ENCODE data around the gene LILRB2.
A peak's percentile ranks its signal among the peaks of the same experiment; 100 is the strongest.
"Not testable (repeated sequence)": the region's sequence is repeated elsewhere in the genome, so short reads cannot be mapped to it uniquely, and the experiment has no call there.

The LILRB2 gene

GRCh38 chr19:54271587-54271986, 9.3 kb downstream of the LILRB2 start:
- not testable (repeated sequence) for DNase-seq (ENCODE audit: low read depth)

GRCh38 chr19:54271106-54271505, 9.8 kb downstream of the LILRB2 start:
- DNase-seq (ENCODE audit: low read depth), result no peak

- no peak for DNase-seq (ENCODE audit: low read depth)
These were observed 12.0 kb downstream of the LILRB2 start for GRCh38 chr19:54268936-54269335.

DNA sequence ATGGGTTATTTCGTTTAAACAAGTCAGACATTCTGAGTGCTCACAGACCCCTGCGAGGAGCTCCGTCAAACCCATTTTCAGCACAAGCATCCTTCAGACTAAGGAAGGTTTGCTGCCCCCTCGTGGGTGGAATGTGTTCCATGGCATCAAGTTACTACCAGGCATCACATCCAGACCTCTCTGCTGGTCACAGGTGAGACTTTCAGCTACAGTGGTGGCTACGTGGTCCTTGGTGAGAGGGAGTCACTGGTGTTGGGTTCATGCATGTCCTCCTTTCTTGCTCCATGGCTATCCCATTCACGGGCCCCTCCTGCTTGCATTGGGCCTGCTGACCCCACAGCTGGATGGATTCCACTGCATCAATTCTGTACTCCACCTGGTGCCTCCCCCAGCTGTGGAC, 14.8 kb downstream of the LILRB2 start:
- peak; percentile 61 for DNase-seq (ENCODE audit: low read depth)

DNA sequence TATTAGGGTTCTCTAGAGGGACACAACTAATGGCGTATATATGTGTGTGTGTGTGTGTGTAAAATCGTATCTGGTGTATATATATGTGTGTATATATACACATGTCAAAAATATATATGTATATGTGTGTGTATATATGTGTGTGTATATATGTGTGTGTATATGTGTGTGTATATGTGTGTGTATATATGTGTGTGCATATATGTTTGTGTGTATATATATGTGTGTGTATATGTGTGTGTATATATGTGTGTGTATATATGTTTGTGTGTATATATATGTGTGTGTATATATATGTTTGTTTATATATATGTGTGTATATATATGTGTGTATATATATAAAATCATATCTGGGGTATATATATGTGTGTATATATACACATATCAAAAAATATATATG, 18.4 kb downstream of the LILRB2 start:
- no peak for DNase-seq (ENCODE audit: low read depth)

DNA sequence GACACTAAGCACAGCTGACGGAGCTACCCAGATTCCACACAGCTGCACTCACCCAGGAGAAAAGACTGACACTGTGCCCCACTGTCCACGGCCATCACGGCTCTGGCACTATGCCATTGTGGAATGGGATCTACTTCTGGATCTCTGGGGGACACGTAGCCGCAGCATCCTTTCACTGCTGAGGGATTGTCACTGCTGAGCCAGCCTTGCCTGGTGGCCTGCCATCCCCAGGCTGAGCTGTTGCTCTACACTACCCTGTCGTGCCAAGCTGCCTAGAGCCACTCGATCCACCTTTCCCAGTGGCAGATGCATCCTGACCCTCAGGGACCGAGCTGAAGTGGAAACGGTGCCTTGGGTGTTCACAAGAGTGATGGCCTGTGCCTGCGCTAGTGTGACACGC, 18.8 kb downstream of the LILRB2 start:
- DNase-seq (ENCODE audit: low read depth), result no peak

GRCh38 chr19:54257116-54257480, 23.8 kb downstream of the LILRB2 start, which contains the start of gene LILRB5:
TSS of gene LILRB5 (minus strand) at chr19:54257273. CDS start at chr19:54257193, 80 bp downstream.
- DNase-seq (ENCODE audit: low read depth), result no peak

DNA sequence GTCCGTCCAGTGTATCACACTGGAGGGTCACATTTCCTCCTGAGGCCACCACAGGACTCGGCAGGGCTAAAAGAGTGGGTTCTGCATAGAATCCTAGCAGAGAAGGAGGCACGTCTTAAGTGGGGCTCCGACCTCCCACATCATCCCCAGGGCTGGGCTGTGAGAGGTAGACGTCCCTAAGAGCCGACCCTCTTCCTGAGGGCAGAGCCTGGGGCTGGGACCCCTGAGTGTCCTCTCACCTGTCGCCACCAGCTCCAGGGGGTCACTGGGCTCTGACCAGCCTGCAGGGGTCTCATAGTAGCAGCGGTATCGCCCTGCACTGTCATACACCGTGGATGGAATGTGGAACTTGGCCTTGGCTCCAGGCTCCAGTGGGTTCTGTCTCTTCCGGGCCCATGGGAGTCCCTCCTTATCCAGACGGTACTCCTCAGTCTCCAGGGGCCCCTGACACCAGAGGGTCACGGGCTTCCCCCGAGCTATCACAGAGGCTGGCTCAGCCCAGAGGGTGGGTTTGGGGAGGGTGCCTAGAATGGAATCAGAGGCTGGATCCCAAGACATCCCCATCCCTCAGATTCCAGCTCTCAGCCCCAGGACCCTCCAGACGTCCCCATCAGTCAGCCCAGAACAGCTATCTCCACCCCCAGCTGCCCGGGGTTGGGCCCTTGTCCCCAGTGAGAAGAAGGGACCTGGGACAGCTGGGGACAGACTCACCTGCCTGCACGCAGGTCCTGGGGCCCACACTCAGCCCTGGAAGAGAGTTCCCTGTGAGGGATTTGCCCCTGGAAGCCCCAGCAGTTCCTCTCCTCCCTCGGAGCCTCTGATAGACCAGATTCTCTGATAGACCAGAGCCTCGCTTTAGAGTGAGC, 24.4 kb downstream of the LILRB2 start:
- no peak for DNase-seq (ENCODE audit: low read depth)

- DNase-seq (ENCODE audit: low read depth), result no peak
These were observed 25.7 kb downstream of the LILRB2 start for GRCh38 chr19:54255105-54255775.

DNA sequence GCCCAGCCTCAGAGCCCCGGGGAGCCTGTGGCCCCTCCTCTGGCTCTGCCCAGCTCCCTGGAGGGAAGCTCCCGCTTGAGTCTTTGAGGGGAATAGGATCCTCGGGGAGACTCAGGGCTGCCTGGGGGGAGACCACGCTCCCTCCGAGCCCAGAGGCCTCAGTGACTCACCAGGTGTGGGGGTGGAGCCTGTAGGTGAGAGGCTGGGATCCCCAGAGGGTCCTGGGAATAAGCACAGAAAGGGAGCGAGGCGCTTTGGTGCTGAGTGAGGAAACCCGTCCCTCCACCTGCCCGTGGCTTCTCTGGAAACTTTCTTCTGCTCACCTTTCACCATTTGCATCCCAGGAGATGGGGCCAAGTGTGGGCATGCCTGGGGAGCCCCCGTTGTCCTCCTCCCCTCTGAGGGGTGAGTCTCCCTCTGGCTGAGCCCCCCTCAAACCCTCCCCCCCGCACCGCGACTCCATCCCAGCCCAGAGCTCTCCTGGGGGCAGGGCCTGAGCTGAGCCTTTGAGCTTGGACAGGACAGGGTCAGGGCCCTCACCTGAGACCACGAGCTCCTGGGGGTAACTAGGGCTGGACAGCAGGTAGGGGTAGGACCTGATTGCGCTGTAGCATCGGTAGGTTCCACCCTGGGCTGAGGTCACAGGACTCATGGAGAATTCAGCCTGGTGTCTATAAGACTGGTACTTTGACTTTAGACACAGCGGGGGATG, 26.6 kb downstream of the LILRB2 start:
- DNase-seq (ENCODE audit: low read depth), result no peak

DNA sequence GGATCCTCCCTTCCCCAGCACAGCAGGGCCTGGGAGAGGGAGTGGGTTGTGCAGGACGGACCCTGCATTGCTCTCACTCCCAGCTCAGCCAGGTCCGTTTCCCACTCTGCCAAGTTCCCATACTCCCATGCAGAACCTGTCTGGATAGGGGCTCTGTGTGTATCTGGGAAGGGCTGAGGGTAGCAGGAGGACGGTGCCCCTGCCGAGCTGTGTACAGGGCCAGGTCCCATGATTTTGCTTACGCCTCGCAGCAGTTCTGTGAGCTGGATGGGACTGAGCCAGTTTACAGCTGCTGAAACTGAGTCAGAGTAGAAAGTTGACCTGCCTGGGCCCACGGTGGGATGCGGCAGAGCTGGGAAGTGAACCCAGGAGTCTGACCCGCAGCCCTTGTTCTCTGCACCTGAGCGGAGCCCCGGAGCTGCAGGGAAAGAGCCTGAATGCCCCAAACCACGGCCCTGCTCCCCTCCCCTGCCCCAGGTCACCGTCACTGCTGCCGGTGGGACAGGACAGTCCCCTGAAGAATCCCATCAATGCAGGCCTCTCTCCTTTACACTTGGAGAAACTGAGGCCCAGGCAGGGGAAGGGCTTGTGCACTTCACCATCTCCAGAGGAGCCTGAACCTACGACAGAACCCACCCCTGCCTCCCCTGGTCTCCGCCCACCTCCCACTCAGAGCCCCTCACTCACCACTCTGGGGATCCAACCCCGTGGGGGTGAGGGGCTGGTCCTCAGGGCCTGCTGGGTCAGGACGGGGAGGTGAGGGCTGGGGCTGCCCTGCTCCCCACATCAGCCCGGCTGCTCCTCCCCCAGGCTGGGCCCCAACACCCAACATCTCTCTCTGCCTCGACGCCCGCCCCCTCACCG, 27.3 kb downstream of the LILRB2 start:
- DNase-seq (ENCODE audit: low read depth), result no peak

GRCh38 chr19:54252845-54253244, 28.1 kb downstream of the LILRB2 start:
- DNase-seq (ENCODE audit: low read depth), result no peak

GRCh38 chr19:54252243-54252642, 28.7 kb downstream of the LILRB2 start:
- no peak for DNase-seq (ENCODE audit: low read depth)

DNA sequence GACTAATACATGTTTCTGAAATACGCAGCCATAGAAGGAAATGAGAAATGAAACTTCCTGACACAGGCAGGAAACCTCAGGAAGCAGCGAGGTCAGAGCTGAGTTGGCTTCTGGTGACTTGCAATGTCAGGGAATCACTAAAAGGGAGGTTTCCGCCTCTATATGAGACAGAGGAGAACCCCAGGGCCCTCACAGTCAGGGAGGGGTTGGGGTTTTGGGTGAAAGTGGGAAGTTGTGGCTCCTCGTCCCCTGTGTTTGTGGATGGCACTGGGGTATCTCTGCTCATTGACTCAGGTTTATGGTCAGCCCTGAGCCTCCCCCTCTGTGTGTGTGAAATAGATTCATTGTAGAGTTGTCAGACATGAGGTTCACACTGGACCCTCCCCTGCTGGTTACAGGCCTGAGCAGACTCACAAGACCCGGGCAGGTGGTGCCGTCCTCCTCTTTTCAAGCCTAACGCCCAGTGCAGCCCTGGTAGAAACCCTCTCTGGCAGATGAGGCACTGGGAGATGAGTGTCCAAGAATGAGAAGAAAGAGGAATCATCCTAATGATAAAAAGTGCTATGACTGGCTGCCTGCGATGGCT, 32.8 kb downstream of the LILRB2 start:
- DNase-seq (ENCODE audit: low read depth), result no peak

GRCh38 chr19:54247106-54247930, 33.6 kb downstream of the LILRB2 start:
- no peak for DNase-seq (ENCODE audit: low read depth)

DNA sequence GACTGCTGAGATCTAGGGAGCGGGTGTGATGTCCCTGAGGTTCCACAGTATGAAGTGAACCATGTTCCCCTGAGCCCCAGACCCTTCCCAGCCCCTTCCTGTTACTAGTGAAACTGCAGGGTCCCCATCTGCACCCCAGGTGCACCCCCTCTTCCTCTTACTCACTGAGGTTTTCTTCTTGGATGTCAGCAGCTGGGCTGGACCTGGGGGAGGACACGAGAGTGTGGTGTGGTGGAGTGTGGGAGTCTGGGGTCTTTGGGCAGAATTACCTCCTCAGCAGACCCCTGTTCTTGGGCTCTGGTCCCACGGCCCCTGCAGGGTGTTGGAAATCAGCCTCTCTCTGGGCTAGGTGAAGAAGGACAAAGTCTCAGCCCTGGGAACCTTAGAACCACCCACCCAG, 35.0 kb downstream of the LILRB2 start:
- DNase-seq (ENCODE audit: low read depth), result no peak

DNA sequence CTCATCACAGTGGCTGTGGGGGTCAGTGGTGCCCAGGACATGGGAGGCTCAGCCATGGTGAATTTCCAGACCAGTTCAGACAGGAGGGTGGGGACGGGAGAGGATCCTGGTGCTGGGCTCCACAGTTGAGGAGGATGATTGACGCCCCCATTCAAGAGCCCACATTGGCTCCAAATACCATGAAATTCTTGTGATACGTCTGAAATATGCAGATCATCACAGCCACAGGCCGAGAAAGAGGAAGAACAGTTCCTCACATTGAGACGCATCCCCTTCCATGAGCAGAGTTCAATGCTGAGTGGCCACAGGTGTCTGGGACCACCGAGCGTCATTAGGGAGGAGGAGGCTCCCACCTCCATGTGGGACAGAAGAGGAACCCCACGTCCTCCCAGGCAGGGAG, 37.1 kb downstream of the LILRB2 start:
- not testable (repeated sequence) for DNase-seq (ENCODE audit: low read depth)

DNA sequence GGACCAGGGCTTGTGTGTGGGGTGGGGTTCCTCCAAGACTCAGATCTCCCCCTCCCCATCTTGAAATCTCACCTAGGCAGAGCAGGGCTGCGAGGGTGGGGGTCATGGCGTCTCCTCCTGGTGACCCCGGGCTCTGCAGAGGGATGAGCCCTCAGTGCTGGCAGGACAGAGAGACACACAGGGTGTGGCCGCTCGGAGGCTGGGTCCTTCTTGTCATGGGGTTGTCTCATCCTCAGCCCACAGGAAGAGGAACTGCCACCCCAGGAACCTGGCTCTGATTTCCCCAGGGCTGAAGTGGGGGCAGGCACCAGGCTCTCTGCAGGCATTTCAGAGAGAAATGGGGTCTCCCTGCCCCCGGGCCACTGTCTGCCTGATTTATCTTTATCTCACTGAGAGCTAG, 38.3 kb downstream of the LILRB2 start, which contains the start of gene LILRA6:
LILRA6 (minus strand) TSS at position 145 of the 400 bp plus-strand sequence.
- DNase-seq (ENCODE audit: low read depth), result not testable (repeated sequence)

GRCh38 chr19:54242234-54242633, 38.7 kb downstream of the LILRB2 start:
- not testable (repeated sequence) for DNase-seq (ENCODE audit: low read depth)

Data from activated T-cell treated with anti-CD3 and anti-CD28 coated beads for 1 hour (primary cell).